ENCODE data around the gene FNDC10.

The FNDC10 gene

GRCh38 chr1:1604374-1605033, 4.6 kb upstream of the FNDC10 start:
- TF ChIP-seq ZBTB7A (IDR thresholded peaks at IDR 0.05; ENCODE audit: low read depth) (0 out of 2 replicates have a peak, but pooled peaks have one; percentile 13), TAF1 (IDR thresholded peaks at IDR 0.05; ENCODE audit: low read depth) (no peak)

GRCh38 chr1:1603671-1604373, 3.9 kb upstream of the FNDC10 start:
- TF ChIP-seq RAD21 (IDR thresholded peaks at IDR 0.05; ENCODE audit: low read depth), result no peak
- no peak for TF ChIP-seq YY1 (IDR thresholded peaks at IDR 0.05; ENCODE audit: low read depth)
- TF ChIP-seq, protein P1, sequence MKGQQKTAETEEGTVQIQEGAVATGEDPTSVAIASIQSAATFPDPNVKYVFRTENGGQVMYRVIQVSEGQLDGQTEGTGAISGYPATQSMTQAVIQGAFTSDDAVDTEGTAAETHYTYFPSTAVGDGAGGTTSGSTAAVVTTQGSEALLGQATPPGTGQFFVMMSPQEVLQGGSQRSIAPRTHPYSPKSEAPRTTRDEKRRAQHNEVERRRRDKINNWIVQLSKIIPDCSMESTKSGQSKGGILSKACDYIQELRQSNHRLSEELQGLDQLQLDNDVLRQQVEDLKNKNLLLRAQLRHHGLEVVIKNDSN (IDR thresholded peaks at IDR 0.05), result no peak
- no peak for TF ChIP-seq REST (IDR thresholded peaks at IDR 0.05; ENCODE audit: low read depth)

DNA sequence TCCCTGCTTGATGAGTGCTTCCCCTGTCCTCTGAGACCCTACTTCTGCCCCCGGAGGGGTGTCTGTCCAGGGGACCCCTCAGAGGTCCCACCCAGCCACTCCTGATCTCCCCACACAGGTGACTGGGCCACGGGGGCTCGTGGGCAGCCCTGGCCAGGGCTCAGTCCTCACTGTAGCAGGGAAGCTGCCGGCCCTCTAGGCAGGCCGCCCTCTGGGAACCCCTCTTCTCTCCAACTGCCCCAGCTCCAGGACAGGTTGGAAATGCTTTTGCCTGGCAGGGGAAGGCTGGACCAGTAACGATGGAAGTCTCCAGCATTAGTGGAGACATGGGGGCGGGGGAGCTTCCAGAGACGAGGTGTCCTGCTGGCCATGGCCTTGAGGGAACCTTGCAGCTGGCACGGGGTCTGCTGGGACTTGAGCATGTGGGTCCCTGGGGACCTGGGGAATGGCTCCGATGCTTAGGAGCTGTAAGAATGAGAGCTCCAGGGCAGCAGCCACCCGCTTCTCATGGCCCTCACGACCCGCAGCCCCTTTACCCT, 3.1 kb upstream of the FNDC10 start:
- no peak for TF ChIP-seq RAD21 (IDR thresholded peaks at IDR 0.05; ENCODE audit: low read depth)
- TF ChIP-seq, protein P2, sequence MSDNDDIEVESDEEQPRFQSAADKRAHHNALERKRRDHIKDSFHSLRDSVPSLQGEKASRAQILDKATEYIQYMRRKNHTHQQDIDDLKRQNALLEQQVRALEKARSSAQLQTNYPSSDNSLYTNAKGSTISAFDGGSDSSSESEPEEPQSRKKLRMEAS (IDR thresholded peaks at IDR 0.05), result no peak
- no peak for TF ChIP-seq FOXM1 (IDR thresholded peaks at IDR 0.05; ENCODE audit: borderline replicate concordance, low read depth)
- no peak for TF ChIP-seq TAF1 (IDR thresholded peaks at IDR 0.05; ENCODE audit: low read depth)
- TF ChIP-seq CEBPB (IDR thresholded peaks at IDR 0.05), result no peak
- TF ChIP-seq EP300 (IDR thresholded peaks at IDR 0.05; ENCODE audit: borderline replicate concordance), result no peak
- no peak for TF ChIP-seq NFIC (IDR thresholded peaks at IDR 0.05)
- TF ChIP-seq, protein P1 (IDR thresholded peaks at IDR 0.05), result no peak
- no peak for TF ChIP-seq EGR1 (IDR thresholded peaks at IDR 0.05)
- no peak for TF ChIP-seq TCF12 (IDR thresholded peaks at IDR 0.05; ENCODE audit: low read depth)
- TF ChIP-seq ZBTB7A (IDR thresholded peaks at IDR 0.05; ENCODE audit: low read depth), result no peak

DNA sequence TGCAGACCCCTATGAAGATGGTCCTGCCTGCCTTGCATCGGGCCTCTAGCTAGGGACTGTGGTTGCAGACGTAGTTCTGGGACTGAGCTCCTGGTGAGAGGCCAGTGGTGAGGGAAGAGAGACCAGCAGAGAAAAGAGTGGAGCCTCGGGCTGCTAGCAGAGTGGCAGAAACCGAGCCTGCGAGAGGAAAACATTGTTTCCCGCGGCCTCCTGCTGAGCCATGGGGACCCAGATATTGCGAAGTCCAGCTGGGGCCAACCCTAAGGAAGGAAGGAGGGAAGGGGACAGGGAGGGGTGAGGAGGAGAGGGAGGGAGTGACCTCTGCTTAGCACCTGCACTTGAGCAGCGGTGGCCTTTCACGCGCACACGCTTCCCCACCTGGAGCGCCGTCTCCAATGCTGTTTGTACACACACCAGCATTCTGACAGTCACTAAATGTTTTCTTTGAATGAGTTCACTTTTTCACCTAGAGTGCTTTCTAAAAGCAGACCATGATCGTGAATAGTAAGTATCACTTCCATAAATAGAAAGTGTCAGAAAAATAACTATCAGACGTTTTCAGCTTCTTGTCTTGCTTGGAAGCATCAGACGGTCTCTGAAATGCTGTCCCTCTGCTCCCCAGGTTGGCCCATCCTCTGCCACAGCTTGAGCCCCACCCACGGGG, 2.5 kb upstream of the FNDC10 start:
- no peak for TF ChIP-seq YY1 (IDR thresholded peaks at IDR 0.05; ENCODE audit: low read depth)
- no peak for TF ChIP-seq TEAD4 (IDR thresholded peaks at IDR 0.05)
- no peak for TF ChIP-seq FOXM1 (IDR thresholded peaks at IDR 0.05; ENCODE audit: borderline replicate concordance, low read depth)
- no peak for TF ChIP-seq CEBPB (IDR thresholded peaks at IDR 0.05)
- TF ChIP-seq NFIC (IDR thresholded peaks at IDR 0.05), result no peak
- TF ChIP-seq, protein P2 (IDR thresholded peaks at IDR 0.05), result no peak
- no peak for TF ChIP-seq ZBTB7A (IDR thresholded peaks at IDR 0.05; ENCODE audit: low read depth)
- no peak for TF ChIP-seq CREB1 (IDR thresholded peaks at IDR 0.05; ENCODE audit: low read depth)
- no peak for TF ChIP-seq TAF1 (IDR thresholded peaks at IDR 0.05; ENCODE audit: low read depth)
- no peak for TF ChIP-seq REST (IDR thresholded peaks at IDR 0.05; ENCODE audit: low read depth)
- TF ChIP-seq, protein P1 (IDR thresholded peaks at IDR 0.05), result no peak
- TF ChIP-seq TCF12 (IDR thresholded peaks at IDR 0.05; ENCODE audit: low read depth), result no peak
- no peak for TF ChIP-seq RAD21 (IDR thresholded peaks at IDR 0.05; ENCODE audit: low read depth)
- TF ChIP-seq EGR1 (IDR thresholded peaks at IDR 0.05), result no peak
- TF ChIP-seq EP300 (IDR thresholded peaks at IDR 0.05; ENCODE audit: borderline replicate concordance), result no peak

Data from Ishikawa (cell line).